Spinal cord (tissue), 10 donors: ENCODE measurements around the gene FUT6. TPM values are rescaled to one million over a fixed set of nuclear protein-coding genes. Genes with fewer than 3 reads are reported as not detected.

ENCODE experiments used
- DNase-seq, 6 donors: peaks; one replicate each; pipeline versions ENCODE4 v3.0.0 to v3.0.0-alpha.2; 2013 to 2015; ENCODE audit warnings: low spot score in 6 of 6, low read depth in 4 of 6
- H3K27ac ChIP-seq: one replicate; pipeline ENCODE4 v1.5.1; 2013; ENCODE audit warnings: low read depth, low read length, control low read depth
- H3K27me3 ChIP-seq: one replicate; pipeline ENCODE4 v1.6.1; 2013; ENCODE audit warnings: low read length; ENCODE audit not compliant: control insufficient read depth, insufficient read depth
- H3K36me3 ChIP-seq: one replicate; pipeline ENCODE4 v1.6.1; 2013; ENCODE audit warnings: low read length; ENCODE audit not compliant: control insufficient read depth, insufficient read depth
- H3K4me1 ChIP-seq: one replicate; pipeline ENCODE4 v1.6.1; 2013; ENCODE audit warnings: low read length; ENCODE audit not compliant: control insufficient read depth, insufficient read depth
- H3K4me3 ChIP-seq: one replicate; pipeline ENCODE4 v1.5.1; 2013; ENCODE audit warnings: low read depth, low read length, control low read depth
- H3K9me3 ChIP-seq: one replicate; pipeline ENCODE4 v1.6.1; 2013; ENCODE audit warnings: low read length; ENCODE audit not compliant: control insufficient read depth, insufficient read depth
- WGBS: methylation state at CpG from one replicate; pipeline ENCODE4 v1.1.5; 2013; ENCODE audit warnings: missing lambda C conversion rate; ENCODE audit not compliant: insufficient coverage; 5-methylcytosine and 5-hydroxymethylcytosine counted together
- polyA plus RNA-seq, 2 donors: library from polyadenylated mRNA; unstranded; fragments of 120-200 nt; gene quantifications; one replicate each; pipeline ENCODE4 v1.2.1, GENCODE V29; 2013; ENCODE audit not compliant: insufficient read length in 2 of 2
- total RNA-seq, 2 donors: library from RNA; depleted of rRNA in 1 of 2; stranded (reverse); fragments of 120-200 nt in 1 of 2; fragments of >200 nt in 1 of 2; gene quantifications; one replicate each; pipeline versions ENCODE4 v1.2.3 to v1.2.4, GENCODE V29; 2013 to 2014
- donor health status: healthy.

The FUT6 gene
- total and polyA plus RNA-seq, 4 donors, result 0.21 TPM; not detected in 3

- Histone ChIP-seq H3K36me3 (peaks cover 2% of the 10 kb centered on the region), H3K4me3 (no peak overlapping the region), H3K27ac (no peak overlapping the region), H3K4me1 (peaks cover 17% of the 10 kb centered on the region), H3K9me3 (no peaks in the 10 kb centered on the region), H3K27me3 (no peaks in the 10 kb centered on the region)
- WGBS, result 60% methylated on average over 7 of the region's 8 CpGs
- no peak for DNase-seq
Measured at GRCh38 chr19:5821521-5822180, 17.9 kb downstream of the FUT6 start.

- Histone ChIP-seq H3K36me3 (peaks cover 2% of the 10 kb centered on the region), H3K27me3 (no peaks in the 10 kb centered on the region), H3K4me1 (peaks cover 10% of the 10 kb centered on the region), H3K27ac (no peak overlapping the region), H3K9me3 (no peaks in the 10 kb centered on the region), H3K4me3 (no peak overlapping the region)
- WGBS, result 76% methylated on average over 5 of the region's 6 CpGs
- DNase-seq, result no peak
Measured at GRCh38 chr19:5820785-5821184, 18.7 kb downstream of the FUT6 start.

- H3K27ac ChIP-seq, result no peak overlapping the region
- 73% methylated on average over 10 of the region's 10 CpGs for WGBS
- peaks cover 5% of the 10 kb centered on the region for H3K4me1 ChIP-seq
- no peaks in the 10 kb centered on the region for H3K36me3 ChIP-seq
- H3K4me3 ChIP-seq, result no peak overlapping the region
- no peaks in the 10 kb centered on the region for H3K9me3 ChIP-seq
- no peaks in the 10 kb centered on the region for H3K27me3 ChIP-seq
- no peak for DNase-seq
Measured at GRCh38 chr19:5818594-5818993, 20.9 kb downstream of the FUT6 start.

- Histone ChIP-seq H3K27me3 (no peaks in the 10 kb centered on the region), H3K4me1 (peaks cover 2% of the 10 kb centered on the region), H3K27ac (no peak overlapping the region), H3K9me3 (no peaks in the 10 kb centered on the region), H3K36me3 (no peaks in the 10 kb centered on the region), H3K4me3 (no peak overlapping the region)
- 100% methylated on average over 2 of the region's 2 CpGs for WGBS
- no peak for DNase-seq
Measured at GRCh38 chr19:5817218-5817617, 22.3 kb downstream of the FUT6 start.

- no peaks in the 10 kb centered on the region for H3K9me3 ChIP-seq
- H3K27me3 ChIP-seq, result no peaks in the 10 kb centered on the region
- 71% methylated on average over 8 of the region's 11 CpGs for WGBS
- no peak for DNase-seq
- H3K36me3 ChIP-seq, result no peaks in the 10 kb centered on the region
- no peak overlapping the region for H3K27ac ChIP-seq
- H3K4me1 ChIP-seq, result no peaks in the 10 kb centered on the region
- H3K4me3 ChIP-seq, result no peak overlapping the region
Measured at GRCh38 chr19:5814852-5815246, 24.7 kb downstream of the FUT6 start.

GRCh38 chr19:5814123-5814851 lies 25.2 kb downstream of the FUT6 start:
- WGBS, result 86% methylated on average over 5 of the region's 9 CpGs
- Histone ChIP-seq H3K4me3 (no peak overlapping the region), H3K27ac (no peak overlapping the region), H3K27me3 (no peaks in the 10 kb centered on the region), H3K4me1 (no peaks in the 10 kb centered on the region), H3K9me3 (no peaks in the 10 kb centered on the region), H3K36me3 (no peaks in the 10 kb centered on the region)
- DNase-seq, result no peak

GRCh38 chr19:5811117-5811516 lies 28.4 kb downstream of the FUT6 start:
- no peak for DNase-seq
- no peaks in the 10 kb centered on the region for H3K36me3 ChIP-seq
- WGBS, result 100% methylated on average over 3 of the region's 4 CpGs
- H3K4me1 ChIP-seq, result no peaks in the 10 kb centered on the region
- H3K27ac ChIP-seq, result no peak overlapping the region
- H3K9me3 ChIP-seq, result no peaks in the 10 kb centered on the region
- no peak overlapping the region for H3K4me3 ChIP-seq
- H3K27me3 ChIP-seq, result peaks cover 5% of the 10 kb centered on the region

- no peak overlapping the region for H3K27ac ChIP-seq
- DNase-seq, result no peak
- no peaks in the 10 kb centered on the region for H3K36me3 ChIP-seq
- H3K9me3 ChIP-seq, result no peaks in the 10 kb centered on the region
- 83% methylated on average over 8 of the region's 10 CpGs for WGBS
- H3K4me3 ChIP-seq, result no peak overlapping the region
- peaks cover 17% of the 10 kb centered on the region for H3K27me3 ChIP-seq
- peaks cover 11% of the 10 kb centered on the region for H3K4me1 ChIP-seq
Measured at GRCh38 chr19:5809469-5809868, 30.0 kb downstream of the FUT6 start.

- H3K9me3 ChIP-seq, result no peaks in the 10 kb centered on the region
- peaks cover 21% of the 10 kb centered on the region for H3K27me3 ChIP-seq
- H3K27ac ChIP-seq, result no peak overlapping the region
- no peaks in the 10 kb centered on the region for H3K36me3 ChIP-seq
- peaks cover 15% of the 10 kb centered on the region for H3K4me1 ChIP-seq
- no peak for DNase-seq
- 88% methylated on average over 9 of the region's 9 CpGs for WGBS
- no peak overlapping the region for H3K4me3 ChIP-seq
Measured at GRCh38 chr19:5809053-5809452, 30.4 kb downstream of the FUT6 start.
